GM19351 (cell line): ENCODE measurements around the gene GRM3.

ENCODE experiments used
- ATAC-seq: cut with Tn5 transposase; IDR thresholded peaks from one replicate; pipeline ENCODE4 v1.9.1; 2021; ENCODE audit warnings: mild to moderate bottlenecking, moderate library complexity; ENCODE audit not compliant: unreplicated experiment

GRM3 gene

DNA sequence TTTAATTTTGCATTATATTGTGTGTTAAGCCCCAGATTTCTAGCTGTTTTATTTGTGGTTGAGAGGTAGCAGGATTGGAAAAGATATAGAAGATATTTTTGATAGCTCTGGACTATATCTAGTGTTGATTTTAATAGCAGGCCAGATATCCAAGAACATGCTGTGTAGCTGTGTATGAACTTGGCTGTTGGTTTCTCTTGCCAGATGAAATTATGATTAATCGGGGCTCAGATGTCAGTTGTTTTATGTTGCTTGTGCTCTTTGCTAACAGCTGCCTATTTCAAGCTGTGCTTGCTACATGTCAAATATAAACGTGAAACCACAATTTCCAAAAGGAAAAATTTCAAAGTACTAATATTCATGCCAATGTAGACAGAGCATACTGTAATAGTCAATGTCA lies 141.1 kb downstream of the GRM3 start:
- ATAC-seq = no peak

DNA sequence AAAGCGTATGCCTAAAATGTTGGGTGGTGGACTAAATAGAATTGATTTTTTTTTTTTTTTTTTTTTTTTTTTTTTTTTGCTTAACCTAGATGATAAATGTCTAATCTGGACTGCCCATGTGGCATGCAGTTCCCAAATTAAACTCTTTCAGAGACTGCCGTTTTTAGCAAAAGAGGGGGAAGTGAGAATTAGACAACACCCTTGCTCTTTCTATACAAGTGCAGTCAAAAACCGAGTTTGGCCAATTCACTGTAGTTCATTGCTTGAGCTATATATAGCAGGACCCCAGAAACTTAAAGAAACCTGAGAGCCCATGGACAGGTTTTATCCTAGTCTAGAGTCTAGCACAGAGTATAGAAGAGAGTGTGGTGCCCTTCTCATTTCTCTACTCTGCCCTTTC lies 141.9 kb downstream of the GRM3 start:
- peak; percentile 77 for ATAC-seq

DNA sequence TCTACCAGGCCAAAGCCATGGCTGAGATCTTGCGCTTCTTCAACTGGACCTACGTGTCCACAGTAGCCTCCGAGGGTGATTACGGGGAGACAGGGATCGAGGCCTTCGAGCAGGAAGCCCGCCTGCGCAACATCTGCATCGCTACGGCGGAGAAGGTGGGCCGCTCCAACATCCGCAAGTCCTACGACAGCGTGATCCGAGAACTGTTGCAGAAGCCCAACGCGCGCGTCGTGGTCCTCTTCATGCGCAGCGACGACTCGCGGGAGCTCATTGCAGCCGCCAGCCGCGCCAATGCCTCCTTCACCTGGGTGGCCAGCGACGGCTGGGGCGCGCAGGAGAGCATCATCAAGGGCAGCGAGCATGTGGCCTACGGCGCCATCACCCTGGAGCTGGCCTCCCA lies 142.7 kb downstream of the GRM3 start:
- ATAC-seq = no peak

DNA sequence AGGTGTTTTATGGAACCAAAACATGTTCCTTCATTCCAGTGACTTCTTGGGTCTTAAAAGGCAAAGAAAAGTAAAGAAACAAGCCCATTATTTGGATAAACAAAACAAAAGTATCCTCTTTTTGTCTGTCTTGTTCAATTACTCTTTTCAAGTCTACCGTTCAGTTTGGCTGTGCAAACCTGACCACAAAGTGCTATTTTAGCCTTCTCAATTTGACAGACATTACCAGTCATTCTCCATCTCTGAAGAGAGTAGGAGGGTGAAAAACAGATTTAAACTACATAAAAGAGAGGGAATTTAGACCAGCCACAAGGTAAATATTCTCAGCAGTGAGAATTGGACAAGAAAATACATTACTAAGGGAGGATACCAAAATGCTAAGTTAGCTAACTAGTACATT lies 145.2 kb downstream of the GRM3 start:
- ATAC-seq = peak; percentile 55

DNA sequence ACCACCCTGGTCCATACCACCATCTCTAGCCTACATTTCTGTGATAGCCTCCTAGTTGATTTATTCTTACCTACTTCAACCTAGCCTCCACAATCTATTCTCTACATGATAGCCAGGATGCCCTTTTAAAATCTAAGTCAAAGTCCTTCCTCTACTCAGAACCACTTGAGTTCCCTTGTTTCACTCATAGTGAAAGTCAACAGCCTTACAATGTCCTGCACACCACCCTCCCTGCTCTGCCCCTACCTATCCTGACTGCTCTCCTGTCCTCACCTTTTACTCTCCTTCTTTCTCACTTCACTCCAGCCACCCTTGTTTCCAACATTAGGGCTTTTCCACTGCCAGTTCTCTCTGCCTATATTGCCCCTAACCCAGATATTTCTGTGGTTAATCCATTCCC lies 146.7 kb downstream of the GRM3 start:
- ATAC-seq = peak; percentile 61

DNA sequence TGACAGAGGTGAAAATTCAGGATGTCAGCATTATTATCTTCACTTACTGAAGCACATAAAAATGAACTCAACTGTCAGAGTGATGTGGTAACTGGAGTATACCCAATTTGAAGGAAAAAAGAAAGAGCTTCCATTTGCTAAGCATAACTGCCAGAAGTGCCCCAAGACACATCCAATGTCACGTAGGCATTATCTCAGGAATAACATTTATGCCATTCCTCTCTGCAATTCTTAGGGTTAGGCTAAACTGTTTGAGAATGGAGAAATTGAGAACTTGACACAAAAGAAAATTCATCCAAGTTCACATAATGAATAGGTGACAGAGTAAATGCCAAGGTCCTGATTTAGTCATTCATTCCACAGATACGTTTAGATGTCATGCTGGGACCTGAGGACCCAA lies 148.6 kb downstream of the GRM3 start:
- no peak for ATAC-seq

DNA sequence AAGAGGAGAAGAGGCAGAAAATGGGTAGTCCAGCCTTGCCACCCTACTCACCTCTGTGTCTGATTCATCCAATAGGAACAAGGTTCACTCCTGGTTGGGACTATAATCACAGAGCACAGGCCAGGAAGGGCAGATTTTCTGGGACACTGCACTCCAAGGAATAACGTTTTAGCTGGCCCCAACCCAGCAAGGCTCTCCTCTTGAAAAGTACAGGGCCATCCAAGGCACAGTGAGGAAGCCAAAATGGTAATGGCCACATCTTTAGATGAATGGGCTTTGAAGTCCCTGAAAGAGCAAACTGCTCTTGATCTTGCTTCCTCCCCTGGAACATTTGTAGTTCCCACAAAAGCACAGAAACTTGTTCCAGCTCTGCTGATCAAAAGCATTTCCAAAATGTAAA lies 149.4 kb downstream of the GRM3 start:
- no peak for ATAC-seq

DNA sequence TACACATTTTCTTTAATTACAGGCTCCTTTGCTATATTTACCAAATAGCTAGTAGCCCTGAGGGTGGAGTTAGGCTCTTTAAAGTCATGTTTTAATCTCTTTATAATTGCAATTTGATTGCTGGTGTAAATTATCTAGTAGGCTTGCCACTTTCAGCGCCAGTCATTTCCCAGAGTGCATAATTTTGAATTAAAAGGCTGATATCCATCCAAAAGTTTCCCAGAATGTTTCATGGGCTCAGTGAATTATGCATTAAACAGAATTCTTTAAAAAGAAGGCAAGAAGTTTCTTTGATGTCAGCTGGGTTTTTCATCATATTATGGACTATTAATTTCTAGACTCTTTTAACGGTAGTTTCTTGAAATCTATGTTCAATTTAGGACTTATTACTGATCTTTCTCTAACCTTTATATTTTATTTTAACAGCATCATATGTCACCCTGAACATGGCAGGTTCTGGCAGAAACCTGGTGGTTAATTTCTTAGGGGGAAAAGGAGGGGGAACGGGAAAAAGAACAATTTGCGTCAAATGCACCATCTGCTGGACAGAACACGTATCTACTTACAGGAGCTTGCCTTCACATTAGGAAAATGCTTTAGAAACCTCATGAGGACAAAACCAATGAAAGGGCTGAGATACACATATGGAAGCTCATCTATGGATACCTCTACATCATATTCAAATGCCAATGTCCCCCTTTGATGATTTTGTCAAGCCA lies 171.1 kb downstream of the GRM3 start:
- ATAC-seq = peak; percentile 72

DNA sequence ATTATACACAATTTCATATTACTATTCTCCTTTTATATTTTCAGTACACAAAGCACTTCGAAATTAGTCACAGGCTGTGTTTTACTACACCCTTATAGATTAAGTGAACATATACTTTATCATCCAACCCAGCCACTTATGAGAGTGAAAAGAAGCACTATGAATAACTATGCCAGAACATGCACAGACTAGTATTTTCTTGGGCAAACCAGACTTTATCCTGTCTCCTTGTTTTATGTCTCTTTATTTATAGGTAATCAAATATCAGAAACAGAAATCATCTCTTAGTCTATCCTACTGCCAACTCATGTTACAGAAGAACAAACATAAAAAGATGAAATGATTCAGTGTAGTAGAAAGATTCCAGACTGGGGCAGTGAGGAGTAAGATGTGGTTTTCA lies 171.8 kb downstream of the GRM3 start:
- ATAC-seq = no peak

DNA sequence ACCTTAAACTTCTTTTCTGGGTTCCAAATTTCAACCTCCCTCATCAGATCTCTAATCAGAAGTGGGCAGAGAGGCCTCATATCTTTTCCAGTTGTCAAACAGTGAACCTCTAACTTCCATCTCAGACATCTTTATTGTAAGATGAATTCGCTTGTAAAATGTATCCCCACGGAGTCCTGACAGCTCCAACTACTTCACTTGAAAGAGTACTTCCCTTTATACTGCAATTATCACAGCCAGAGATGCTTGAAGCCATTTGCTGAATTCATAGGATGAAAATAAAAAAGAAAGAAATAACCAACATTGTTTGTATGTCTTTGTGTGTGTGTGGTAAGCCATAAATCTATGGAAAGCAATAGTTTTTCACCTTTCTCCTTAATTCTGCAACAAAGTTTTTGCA lies 175.2 kb downstream of the GRM3 start:
- no peak for ATAC-seq

DNA sequence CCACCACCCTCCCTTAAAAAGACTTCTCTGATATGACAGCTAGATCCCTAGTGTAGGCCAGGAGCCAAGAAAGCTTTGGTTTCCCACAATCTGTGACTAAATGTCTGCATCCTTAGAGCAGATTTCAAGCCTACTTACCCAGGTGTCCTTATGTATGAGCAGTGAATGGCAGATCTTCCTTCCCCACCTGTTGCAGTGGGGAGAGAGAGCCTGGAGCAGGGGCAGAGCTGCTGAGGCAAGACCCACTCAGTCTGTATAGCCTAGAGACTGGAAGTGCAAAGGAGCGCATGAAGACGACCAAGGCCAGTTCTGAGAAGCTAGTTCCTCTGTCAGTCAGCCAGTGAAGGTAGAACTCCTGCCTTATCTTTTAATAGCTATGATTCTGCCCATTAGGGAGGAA lies 180.1 kb downstream of the GRM3 start:
- ATAC-seq = no peak

DNA sequence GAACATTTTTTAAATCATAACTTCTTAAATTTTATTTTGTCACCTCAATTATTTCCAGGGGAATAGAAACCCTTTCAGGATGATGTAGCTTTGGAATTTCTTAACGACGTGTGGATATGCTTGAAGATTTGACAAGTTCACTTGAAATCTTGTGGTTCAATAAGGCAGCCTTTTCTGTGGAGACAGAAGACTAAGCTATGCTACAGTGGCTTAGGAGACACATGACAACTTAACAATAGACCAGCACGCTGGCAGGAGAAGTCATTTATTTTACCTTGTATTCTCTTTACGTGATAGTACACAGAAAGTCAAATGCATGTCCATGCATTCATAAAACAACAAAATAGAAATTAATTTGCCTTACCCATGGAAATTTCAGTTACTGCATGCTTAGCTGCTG lies 181.6 kb downstream of the GRM3 start:
- no peak for ATAC-seq

DNA sequence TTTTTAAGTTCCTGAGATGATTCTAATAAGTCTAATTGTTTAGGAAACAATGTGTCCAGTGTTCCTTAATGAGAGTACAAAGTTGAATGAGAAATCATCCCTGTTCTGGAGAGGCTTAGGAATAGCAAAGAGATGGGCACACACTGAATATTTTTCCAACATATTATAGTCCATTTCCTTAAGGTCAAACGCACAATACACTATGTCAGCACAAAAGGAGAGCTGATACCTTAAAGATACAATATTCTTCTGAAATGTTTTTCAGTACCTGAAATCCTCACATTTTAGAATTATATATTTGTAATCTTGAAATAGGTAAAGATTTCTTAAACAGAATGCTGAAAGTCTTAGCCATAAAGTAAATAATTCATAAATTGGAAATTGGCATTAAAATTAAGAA lies 183.2 kb downstream of the GRM3 start:
- ATAC-seq = no peak

DNA sequence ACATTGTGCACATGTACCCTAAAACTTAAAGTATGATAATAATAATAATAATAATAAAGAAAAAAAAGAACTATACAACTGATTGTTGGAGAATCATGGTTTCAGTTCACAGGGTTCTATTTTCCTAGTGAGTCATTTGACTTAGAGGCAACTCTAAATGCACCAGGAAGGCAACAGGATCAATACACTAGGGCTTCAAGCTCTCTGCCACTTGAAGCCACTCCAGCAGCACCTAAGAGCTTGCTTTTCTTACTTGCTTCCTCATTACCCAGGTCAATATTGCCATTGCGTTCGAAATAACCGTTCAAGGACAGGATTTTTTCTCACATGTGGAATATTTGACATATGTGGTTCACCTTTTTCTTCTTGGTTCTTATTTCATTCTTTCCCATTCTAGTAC lies 189.7 kb downstream of the GRM3 start:
- ATAC-seq = no peak

DNA sequence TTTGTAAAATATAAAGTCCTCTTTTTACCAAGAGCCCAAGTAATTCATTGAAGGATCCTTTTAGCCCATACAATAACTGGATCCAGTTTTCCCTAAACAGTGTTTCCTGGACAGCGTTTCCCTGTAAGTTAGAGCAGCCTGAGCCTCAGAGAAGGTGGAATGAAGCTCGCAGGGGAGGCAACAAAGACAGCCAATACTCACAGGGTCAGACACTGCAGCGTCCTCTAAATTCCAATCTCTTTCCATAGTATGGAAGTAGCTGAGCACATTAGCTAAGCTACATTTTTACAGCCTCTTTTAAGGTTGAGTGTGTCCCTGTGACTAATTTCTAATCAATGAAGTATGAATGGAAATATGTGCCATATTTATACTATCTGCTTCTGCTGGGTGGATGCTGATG lies 193.5 kb downstream of the GRM3 start:
- ATAC-seq = no peak

DNA sequence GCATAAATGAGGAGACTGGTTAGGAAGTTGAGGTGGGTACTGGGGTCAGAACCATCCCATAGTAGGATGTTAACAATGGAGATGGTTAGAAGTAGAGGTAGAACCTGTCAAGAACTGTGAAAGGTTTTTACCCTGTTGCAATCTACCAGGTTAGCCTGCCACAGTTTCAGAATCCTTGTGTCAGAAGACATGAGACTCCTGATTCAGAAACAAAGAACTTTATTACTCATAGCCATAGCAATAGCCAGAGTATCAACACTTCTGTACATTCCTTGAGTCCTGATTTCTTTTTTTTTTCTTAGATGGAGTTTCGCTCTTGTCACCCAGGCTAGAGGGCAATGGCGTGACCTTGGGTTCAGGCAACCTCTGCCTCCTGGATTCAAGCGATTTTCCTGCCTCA lies 200.9 kb downstream of the GRM3 start:
- peak; percentile 76 for ATAC-seq

DNA sequence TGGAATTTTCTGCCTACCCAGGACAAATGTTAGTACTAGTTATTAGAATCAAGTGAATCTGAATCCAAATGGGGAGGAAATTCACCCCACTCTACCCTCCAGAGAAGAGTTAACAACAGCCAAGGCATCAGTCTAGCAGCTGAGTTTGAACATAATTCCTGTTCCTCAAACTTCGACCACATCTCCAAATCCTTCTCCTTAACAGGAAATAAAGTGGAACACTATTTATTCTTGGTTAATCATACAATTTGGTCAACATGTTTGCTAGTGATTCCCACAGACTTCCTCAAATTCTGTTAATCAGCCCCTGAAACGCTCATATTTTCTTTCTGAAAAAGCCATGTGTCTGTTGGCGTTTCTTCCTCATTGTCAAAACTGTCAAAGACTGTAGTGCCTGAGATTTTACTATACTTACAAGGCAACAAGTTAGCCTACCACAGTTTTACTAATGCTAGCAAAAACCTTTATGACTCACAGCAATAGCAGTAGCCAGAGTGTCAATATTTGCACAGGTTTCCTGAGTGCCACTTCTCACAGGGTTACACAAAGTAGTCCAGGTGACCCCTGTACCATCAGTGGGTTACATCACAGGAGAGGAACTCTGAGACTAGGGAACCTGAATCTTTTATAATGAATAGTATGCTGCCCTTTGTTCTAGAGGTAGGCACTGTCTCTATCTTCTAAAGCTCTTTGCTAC lies 202.9 kb downstream of the GRM3 start:
- ATAC-seq = no peak

DNA sequence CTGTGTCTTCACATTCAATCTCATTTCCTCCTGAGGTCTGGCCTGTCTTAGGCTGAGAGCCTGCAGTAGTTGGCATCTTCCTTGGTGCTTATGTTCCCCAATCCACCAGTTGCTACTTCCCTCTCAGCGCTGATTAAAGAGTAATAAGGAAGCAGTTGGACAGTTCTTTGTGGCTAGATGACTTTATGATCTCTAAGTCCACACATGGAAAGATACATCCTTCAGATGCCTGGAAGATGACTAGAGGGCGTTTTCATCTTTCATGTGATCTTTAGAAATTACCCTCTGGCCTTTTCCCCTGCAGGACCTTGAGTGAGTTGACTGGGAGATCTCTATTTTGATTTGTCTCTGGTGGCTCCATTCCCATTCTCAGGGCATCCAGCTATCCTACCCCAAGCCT lies 204.5 kb downstream of the GRM3 start:
- ATAC-seq = no peak

DNA sequence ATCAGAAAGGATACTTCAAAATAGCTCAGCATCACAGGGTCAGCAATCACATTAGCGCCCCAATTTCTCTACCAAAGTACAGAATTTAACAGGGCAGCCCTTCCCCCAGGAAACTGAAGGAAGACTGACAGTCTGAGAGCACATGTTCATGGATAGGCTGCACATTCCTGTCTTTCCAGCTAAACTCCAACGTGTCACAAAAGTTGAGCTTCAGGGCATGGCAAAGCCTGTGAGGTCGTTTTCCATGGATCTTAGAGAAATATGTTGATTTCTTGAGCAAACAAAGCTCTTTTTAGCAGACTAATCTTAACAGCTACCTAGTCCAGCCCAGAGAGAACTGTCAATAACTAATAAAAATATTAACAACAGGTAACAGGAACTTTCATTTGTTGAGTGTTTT lies 207.9 kb downstream of the GRM3 start:
- ATAC-seq = no peak

DNA sequence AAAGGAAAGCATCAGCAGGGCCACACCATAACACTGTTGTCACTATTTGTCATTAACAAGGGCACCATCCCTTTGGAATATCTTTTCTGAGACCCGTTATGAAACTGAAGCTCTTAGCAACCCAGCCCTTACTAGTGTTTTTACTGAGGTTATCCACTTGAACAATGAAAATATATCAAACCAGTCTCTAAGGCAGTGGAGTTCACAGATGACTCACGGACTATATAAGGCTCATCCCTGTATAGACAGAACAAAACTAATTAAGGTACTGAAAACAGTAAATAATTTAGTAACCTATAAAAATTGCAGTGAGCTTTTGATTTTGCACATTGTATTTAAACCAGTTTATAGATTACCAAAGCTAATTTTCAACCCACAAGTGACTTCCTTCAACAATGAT lies 219.7 kb downstream of the GRM3 start:
- ATAC-seq = peak; percentile 41

DNA sequence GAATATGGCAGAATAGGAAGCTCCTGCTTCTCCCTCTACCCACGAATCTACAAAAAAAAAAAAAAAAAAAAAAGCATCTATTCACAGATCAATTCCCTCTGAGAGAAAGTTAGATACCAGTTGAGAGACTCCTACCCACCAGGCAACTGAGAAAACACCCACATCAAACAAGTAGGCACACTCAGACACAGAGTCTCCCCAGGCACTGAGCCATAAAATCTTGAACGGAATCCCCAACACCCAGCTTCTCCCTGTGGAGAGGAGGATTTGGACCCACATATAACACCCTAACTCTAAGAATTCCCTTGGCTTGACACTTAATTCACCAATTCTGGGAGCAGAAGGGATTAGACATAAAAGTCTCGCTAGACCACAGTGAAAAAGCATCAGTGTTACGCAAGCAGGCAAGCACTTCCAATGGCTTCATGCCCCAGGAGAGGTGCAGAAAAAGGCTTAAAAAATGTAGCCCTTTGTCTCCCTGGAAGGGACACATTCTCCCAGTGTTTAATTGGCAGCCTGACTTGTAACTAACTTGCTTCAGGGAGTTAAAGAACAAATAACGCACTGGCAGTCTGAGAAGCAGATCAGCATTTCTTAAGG lies 223.6 kb downstream of the GRM3 start:
- no peak for ATAC-seq

DNA sequence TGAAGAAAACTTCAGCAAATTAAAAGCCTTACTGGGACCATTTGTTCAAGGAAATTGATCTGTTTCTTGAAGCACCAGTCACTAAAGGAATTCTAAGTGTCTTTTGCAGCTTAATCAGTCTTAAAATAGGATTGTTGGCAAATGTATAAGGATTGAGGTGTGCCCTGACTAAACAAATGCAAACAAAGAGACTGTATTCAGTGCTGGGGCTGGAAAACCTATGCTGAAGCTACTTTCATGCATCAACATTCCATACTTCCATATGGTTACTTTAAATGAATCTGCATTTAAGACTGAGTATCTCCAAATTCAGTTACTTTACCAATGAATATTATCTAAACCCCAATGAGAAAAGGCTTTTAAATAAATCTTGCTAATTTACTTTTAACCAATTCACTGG lies 232.4 kb downstream of the GRM3 start:
- ATAC-seq = no peak
